Prostate gland (tissue), 2 donors: ENCODE measurements around the gene WDFY4.

ENCODE experiments used
- POLR2A ChIP-seq: fragments of 450-650 bp; IDR thresholded peaks from one replicate; pipeline ENCODE4 v1.6.1; 2016; ENCODE audit warnings: antibody characterized with exemption, mild to moderate bottlenecking
- POLR2AphosphoS5 ChIP-seq: sonication (generic); formaldehyde crosslinking; IDR thresholded peaks from one replicate; pipeline ENCODE4 v1.6.1; 2017; ENCODE audit warnings: antibody characterized with exemption
- TF ChIP-seq, protein P1 (sequence below), 4 experiments: fragments of 200-600 bp in 2 of 4; fragments of 450-650 bp in 2 of 4; sonication (generic) in 2 of 4; IDR thresholded peaks; 1 replicate in 3 of 4; 2 replicates in 1 of 4; pipeline ENCODE4 v1.5.1; 2016 to 2019; ENCODE audit warnings: antibody characterized with exemption in 4 of 4, mild to moderate bottlenecking in 2 of 4, moderate library complexity in 2 of 4

DNA sequence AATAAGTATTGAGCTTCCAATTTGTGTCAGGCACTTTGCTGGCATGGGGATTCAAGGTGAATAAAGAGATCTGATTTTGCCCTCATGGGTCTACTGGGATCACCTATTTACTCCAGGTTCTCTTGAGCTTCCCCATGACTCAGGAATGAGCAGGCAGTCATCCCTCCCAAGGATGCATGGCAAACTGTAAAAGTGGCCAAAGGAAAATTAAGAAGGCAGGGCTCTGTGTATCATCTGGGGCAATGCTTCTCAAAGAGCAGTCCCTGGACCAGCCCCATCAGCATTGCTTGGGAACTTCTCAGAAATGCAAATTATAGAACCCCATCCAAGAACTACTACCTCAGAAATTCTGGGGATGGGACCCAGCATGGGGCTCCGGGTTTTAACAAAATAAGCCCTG lies 48.7 kb downstream of the WDFY4 start:
- TF ChIP-seq, protein P1, sequence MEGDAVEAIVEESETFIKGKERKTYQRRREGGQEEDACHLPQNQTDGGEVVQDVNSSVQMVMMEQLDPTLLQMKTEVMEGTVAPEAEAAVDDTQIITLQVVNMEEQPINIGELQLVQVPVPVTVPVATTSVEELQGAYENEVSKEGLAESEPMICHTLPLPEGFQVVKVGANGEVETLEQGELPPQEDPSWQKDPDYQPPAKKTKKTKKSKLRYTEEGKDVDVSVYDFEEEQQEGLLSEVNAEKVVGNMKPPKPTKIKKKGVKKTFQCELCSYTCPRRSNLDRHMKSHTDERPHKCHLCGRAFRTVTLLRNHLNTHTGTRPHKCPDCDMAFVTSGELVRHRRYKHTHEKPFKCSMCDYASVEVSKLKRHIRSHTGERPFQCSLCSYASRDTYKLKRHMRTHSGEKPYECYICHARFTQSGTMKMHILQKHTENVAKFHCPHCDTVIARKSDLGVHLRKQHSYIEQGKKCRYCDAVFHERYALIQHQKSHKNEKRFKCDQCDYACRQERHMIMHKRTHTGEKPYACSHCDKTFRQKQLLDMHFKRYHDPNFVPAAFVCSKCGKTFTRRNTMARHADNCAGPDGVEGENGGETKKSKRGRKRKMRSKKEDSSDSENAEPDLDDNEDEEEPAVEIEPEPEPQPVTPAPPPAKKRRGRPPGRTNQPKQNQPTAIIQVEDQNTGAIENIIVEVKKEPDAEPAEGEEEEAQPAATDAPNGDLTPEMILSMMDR (IDR thresholded peaks at IDR 0.05), result no peak
- TF ChIP-seq POLR2A (no peak), POLR2AphosphoS5 (no peak)
